Liver (tissue), 9 donors: ENCODE results near the gene AKNAD1. TPM values are rescaled to one million over a fixed set of nuclear protein-coding genes. Genes with fewer than 3 reads are reported as not detected.

ENCODE experiments used
- DNase-seq: peaks from one replicate; pipeline ENCODE4 v3.0.0-alpha.2; 2017; ENCODE audit warnings: low spot score
- H3K27ac ChIP-seq, 2 donors: one replicate each; pipeline ENCODE4 v1.7.0; 2013; ENCODE audit warnings: inconsistent platforms in 2 of 2, low read length in 2 of 2, control low read depth in 1 of 2, low read depth in 1 of 2, mild to moderate bottlenecking in 1 of 2
- H3K27me3 ChIP-seq, 4 donors: one replicate each; pipeline versions ENCODE4 v1.6.1 to v1.7.0; 2013; ENCODE audit warnings: low read length in 3 of 4, inconsistent platforms in 1 of 4, mild to moderate bottlenecking in 1 of 4, moderate library complexity in 1 of 4; ENCODE audit not compliant: control insufficient read depth in 4 of 4, insufficient read depth in 4 of 4
- H3K36me3 ChIP-seq, 4 donors: one replicate each; pipeline versions ENCODE4 v1.6.1 to v1.7.0; 2013; ENCODE audit warnings: low read length in 3 of 4, mild to moderate bottlenecking in 3 of 4, low read depth in 1 of 4, moderate library complexity in 1 of 4; ENCODE audit not compliant: control insufficient read depth in 4 of 4, insufficient read depth in 3 of 4
- H3K4me1 ChIP-seq, 4 donors: one replicate each; pipeline versions ENCODE4 v1.6.1 to v1.7.0; 2013; ENCODE audit warnings: low read length in 3 of 4, mild to moderate bottlenecking in 3 of 4, moderate library complexity in 1 of 4; ENCODE audit not compliant: control insufficient read depth in 4 of 4, insufficient read depth in 4 of 4
- H3K4me3 ChIP-seq, 3 donors: one replicate each; pipeline versions ENCODE4 v1.6.1 to v1.7.0; 2013; ENCODE audit warnings: low read length in 3 of 3, control low read depth in 1 of 3, low read depth in 1 of 3, mild to moderate bottlenecking in 1 of 3
- H3K9ac ChIP-seq, 2 donors: one replicate each; pipeline ENCODE4 v1.7.0; 2013; ENCODE audit warnings: low read length in 2 of 2, mild to moderate bottlenecking in 2 of 2, moderate library complexity in 2 of 2, control low read depth in 1 of 2, low read depth in 1 of 2
- H3K9me3 ChIP-seq, 4 donors: one replicate each; pipeline versions ENCODE4 v1.6.1 to v1.7.0; 2013; ENCODE audit warnings: low read length in 3 of 4; ENCODE audit not compliant: control insufficient read depth in 4 of 4
- ATF3 ChIP-seq: IDR thresholded peaks from 2 replicates; pipeline ENCODE4 v1.6.1; 2016; ENCODE audit warnings: antibody characterized with exemption
- EGR1 ChIP-seq, 2 donors: IDR thresholded peaks; 2 replicates each; pipeline ENCODE4 v1.6.1; 2016 to 2018; ENCODE audit warnings: antibody characterized with exemption in 2 of 2, low read depth in 2 of 2
- FOXA1 ChIP-seq: IDR thresholded peaks from 2 replicates; pipeline ENCODE4 v1.6.1; 2016; ENCODE audit warnings: antibody characterized with exemption
- FOXA2 ChIP-seq: IDR thresholded peaks from 2 replicates; pipeline ENCODE4 v1.6.1; 2016; ENCODE audit warnings: antibody characterized with exemption
- GABPA ChIP-seq, 2 donors: IDR thresholded peaks in 1 of 2; conservative IDR thresholded peaks in 1 of 2; 2 replicates each; pipeline ENCODE4 v1.6.1; 2016; ENCODE audit warnings: antibody characterized with exemption in 2 of 2, mild to moderate bottlenecking in 1 of 2, moderate library complexity in 1 of 2
- HNF4A ChIP-seq, 2 donors: conservative IDR thresholded peaks; 2 replicates each; pipeline ENCODE4 v1.6.1; 2016; ENCODE audit warnings: antibody characterized with exemption in 2 of 2, mild to moderate bottlenecking in 2 of 2
- HNF4G ChIP-seq: IDR thresholded peaks from 2 replicates; pipeline ENCODE4 v1.6.1; 2016; ENCODE audit warnings: antibody characterized with exemption
- JUND ChIP-seq, 2 donors: IDR thresholded peaks; 2 replicates each; pipeline ENCODE4 v1.6.1; 2016; ENCODE audit warnings: antibody characterized with exemption in 2 of 2
- MAX ChIP-seq: IDR thresholded peaks from 2 replicates; pipeline ENCODE4 v1.6.1; 2016; ENCODE audit warnings: antibody characterized with exemption
- NR2F2 ChIP-seq: IDR thresholded peaks from 2 replicates; pipeline ENCODE4 v1.6.1; 2016; ENCODE audit warnings: antibody characterized with exemption
- RAD21 ChIP-seq, 2 donors: IDR thresholded peaks; 2 replicates each; pipeline ENCODE4 v1.6.1; 2016; ENCODE audit warnings: antibody characterized with exemption in 2 of 2, mild to moderate bottlenecking in 2 of 2
- REST ChIP-seq: IDR thresholded peaks from 2 replicates; pipeline ENCODE4 v1.6.1; 2016; ENCODE audit warnings: antibody characterized with exemption, mild to moderate bottlenecking
- RXRA ChIP-seq, 2 donors: IDR thresholded peaks; 2 replicates each; pipeline ENCODE4 v1.6.1; 2017 to 2018; ENCODE audit warnings: antibody characterized with exemption in 2 of 2, mild to moderate bottlenecking in 1 of 2
- SP1 ChIP-seq: IDR thresholded peaks from 2 replicates; pipeline ENCODE4 v1.6.1; 2018; ENCODE audit warnings: antibody characterized with exemption, mild to moderate bottlenecking
- TAF1 ChIP-seq: conservative IDR thresholded peaks from 2 replicates; pipeline ENCODE4 v1.6.1; 2016; ENCODE audit warnings: antibody characterized with exemption, mild to moderate bottlenecking
- YY1 ChIP-seq: IDR thresholded peaks from 2 replicates; pipeline ENCODE4 v1.6.1; 2016; ENCODE audit warnings: antibody characterized with exemption, mild to moderate bottlenecking
- WGBS: extraction: QIAGEN DNeasy Blood & Tissue Kit; methylation state at CpG from one replicate; pipeline ENCODE4 v1.1.7; 2013; 5-methylcytosine and 5-hydroxymethylcytosine counted together
- polyA plus RNA-seq, 2 donors: library from polyadenylated mRNA; stranded (reverse) in 1 of 2; unstranded in 1 of 2; fragments of 200-250 nt in 1 of 2; fragments of >200 nt in 1 of 2; fragmentation: Nextera tagmentation in 1 of 2; extraction: Ambion mirVana in 1 of 2; gene quantifications; one replicate each; pipeline versions ENCODE4 v1.2.1 to v1.2.3, GENCODE V29; 2013 to 2015
- total RNA-seq, 2 donors: library from RNA; depleted of rRNA; stranded (reverse); fragments of >200 nt; gene quantifications; one replicate each; pipeline ENCODE4 v1.2.3, GENCODE V29; 2014
- TF ChIP-seq, protein P1 (sequence below): fragments of 150-350 bp; IDR thresholded peaks from 2 replicates; pipeline ENCODE4 v1.5.1; 2017; ENCODE audit warnings: improper control_type of control experiment, low read depth, low read length; ENCODE audit not compliant: missing input control
- donor health status: healthy.
- donor health status: healthy.
- donor health status: healthy.
- donor health status: healthy.
- donor health status: healthy.

Gene AKNAD1
- total and polyA plus RNA-seq, 4 donors = not detected

DNA sequence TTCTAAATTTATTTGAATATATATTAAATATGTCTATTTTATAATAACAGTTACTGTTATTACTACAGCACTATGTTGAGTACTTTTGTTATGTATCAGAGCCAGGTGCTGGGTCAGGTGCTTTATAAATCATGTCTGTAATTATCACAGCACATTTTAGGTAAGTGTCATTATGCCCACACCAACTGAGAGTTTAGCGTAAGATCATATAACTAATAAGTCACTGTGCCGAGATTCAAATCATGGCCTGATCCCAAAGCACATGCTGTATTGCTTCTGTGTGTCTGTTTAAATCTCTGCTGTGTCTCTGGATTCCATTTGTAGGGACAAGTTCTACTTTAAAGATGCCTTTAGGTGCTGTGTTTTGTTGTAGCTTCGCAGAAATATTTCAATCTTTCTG is 21.8 kb upstream of the AKNAD1 start (continued):
- TF ChIP-seq REST (no peak), EGR1 (IDR thresholded peaks at IDR 0.05; ENCODE audit: low read depth in 2 of 2) (no peak)

DNA sequence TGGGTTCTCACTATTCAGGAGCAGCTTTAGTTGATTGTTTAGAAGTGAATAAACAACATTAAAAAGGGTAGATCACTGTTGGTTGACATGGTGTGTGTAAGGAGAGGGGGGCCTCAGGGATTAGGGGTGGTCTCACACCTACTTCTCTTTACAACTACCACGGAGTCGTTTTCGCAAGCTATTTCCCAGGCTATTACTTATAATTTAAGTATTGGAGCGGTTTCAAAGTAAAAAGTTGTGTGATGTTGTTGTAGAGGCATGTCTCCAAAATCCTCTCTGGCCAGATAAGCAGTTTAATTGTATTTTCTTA is 21.2 kb upstream of the AKNAD1 start:
- 71% methylated on average over 4 of the region's 4 CpGs for WGBS
- Histone ChIP-seq H3K27me3 (no peaks in the 10 kb centered on the region), H3K27ac (no peak overlapping the region), H3K9ac (no peak overlapping the region), H3K4me3 (no peak overlapping the region), H3K4me1 (peaks cover 0 to 4% (median 2%) of the 10 kb centered on the region in 4 donors), H3K9me3 (no peaks in the 10 kb centered on the region), H3K36me3 (no peaks in the 10 kb centered on the region)
- DNase-seq = no peak
- TF ChIP-seq SP1 = no peak
- TF ChIP-seq, protein P1, sequence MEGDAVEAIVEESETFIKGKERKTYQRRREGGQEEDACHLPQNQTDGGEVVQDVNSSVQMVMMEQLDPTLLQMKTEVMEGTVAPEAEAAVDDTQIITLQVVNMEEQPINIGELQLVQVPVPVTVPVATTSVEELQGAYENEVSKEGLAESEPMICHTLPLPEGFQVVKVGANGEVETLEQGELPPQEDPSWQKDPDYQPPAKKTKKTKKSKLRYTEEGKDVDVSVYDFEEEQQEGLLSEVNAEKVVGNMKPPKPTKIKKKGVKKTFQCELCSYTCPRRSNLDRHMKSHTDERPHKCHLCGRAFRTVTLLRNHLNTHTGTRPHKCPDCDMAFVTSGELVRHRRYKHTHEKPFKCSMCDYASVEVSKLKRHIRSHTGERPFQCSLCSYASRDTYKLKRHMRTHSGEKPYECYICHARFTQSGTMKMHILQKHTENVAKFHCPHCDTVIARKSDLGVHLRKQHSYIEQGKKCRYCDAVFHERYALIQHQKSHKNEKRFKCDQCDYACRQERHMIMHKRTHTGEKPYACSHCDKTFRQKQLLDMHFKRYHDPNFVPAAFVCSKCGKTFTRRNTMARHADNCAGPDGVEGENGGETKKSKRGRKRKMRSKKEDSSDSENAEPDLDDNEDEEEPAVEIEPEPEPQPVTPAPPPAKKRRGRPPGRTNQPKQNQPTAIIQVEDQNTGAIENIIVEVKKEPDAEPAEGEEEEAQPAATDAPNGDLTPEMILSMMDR = no peak
- TF ChIP-seq NR2F2 = no peak
- TF ChIP-seq GABPA (IDR thresholded peaks at IDR 0.05 in 1 of 2, conservative IDR thresholded peaks at IDR 0.05 in 1 of 2) = no peak

DNA sequence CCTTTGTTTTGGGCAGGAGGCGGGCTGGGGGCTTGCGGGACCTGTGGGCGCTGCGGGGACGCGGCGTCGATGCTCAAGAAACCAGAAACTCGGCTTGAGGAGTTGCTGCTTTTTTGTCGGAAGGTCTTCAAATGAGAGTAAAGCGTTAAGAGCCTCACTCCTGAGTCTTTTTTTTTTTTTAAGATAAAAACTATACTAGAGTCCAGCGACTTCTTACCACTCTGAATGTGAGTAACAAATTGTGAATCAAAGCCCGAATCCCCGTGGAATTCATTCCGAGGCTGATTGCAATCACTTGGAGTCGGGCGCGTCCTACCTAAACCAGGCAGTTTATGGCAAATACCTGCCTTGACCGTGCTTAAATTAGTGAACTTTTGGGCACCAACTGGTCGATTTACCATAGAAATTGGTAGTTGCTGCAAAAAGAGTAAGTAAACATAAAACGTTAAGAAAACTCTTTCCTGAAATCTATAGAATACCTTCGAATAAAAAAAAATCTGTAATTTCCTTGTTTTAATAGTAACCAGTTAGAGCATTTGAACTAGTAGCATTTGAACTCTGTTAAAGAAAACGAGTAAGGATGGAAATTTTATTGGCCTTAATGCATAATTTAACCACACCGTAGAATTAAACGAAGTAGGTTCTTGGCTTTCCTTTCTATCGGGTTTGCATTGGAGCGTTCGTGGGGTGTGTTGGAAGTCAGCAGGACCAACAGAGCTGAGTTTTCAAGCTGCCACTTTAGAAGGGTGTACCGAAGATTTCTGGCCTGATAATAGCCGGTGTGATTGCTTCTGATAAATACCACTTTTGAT is 20.7 kb upstream of the AKNAD1 start:
- no peaks in the 10 kb centered on the region for H3K27me3 ChIP-seq
- no peak for DNase-seq
- peaks cover 0 to 4% (median 2%) of the 10 kb centered on the region in 4 donors for H3K4me1 ChIP-seq
- peak overlapping the region; percentile 35 to 82 (median 59) for H3K4me3 ChIP-seq
- 14% methylated on average over 30 of the region's 30 CpGs for WGBS
- no peaks in the 10 kb centered on the region for H3K9me3 ChIP-seq
- H3K27ac ChIP-seq = peak overlapping the region in 1 of 2 donors; percentile 11
- no peaks in the 10 kb centered on the region for H3K36me3 ChIP-seq
- H3K9ac ChIP-seq = peak overlapping the region; percentile 26 to 28
- TF ChIP-seq JUND (IDR thresholded peaks at IDR 0.05) (no peak), GABPA (IDR thresholded peaks at IDR 0.05 in 1 of 2, conservative IDR thresholded peaks at IDR 0.05 in 1 of 2) (no peak), YY1 (no peak), FOXA1 (no peak), HNF4G (no peak), TAF1 (no peak), NR2F2 (no peak), MAX (no peak), RAD21 (IDR thresholded peaks at IDR 0.05) (no peak), REST (no peak), SP1 (no peak), EGR1 (IDR thresholded peaks at IDR 0.05; ENCODE audit: low read depth in 2 of 2) (no peak), FOXA2 (no peak), HNF4A (conservative IDR thresholded peaks at IDR 0.05) (no peak), ATF3 (no peak), RXRA (IDR thresholded peaks at IDR 0.05) (no peak)
- TF ChIP-seq, protein P1 = no peak
